ENCODE data around the gene SLC9B2.
A peak's percentile ranks its signal among the peaks of the same experiment; 100 is the strongest.

SLC9B2 gene

GRCh38 chr4:103076747-103077347, at the start of gene SLC9B2:
Gene SLC9B2, minus strand, starts transcription at chr4:103076761. Its CDS starts 9,211 bp downstream, at chr4:103067550.
- DNase-seq, result no peak

DNA sequence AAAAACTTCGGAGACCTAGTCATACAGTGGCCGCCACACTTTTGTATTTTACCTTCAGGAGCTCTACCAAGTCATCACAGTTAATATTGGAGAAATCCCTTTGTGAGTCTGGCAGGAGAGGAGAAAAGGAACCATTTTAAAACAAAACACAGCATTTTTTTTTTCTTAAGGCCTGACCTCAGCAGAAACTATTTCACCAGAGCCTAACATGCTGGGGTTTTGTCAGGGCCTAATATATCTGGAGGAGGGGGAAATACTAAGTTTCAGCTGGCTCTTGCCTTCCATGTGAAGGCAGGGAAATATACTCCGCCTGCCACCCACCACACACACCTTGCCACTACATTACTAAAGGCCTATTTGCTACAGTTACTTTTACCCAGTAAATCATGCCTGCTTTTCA, 49.6 kb upstream of the SLC9B2 start:
- no peak for DNase-seq

- no peak for DNase-seq
Measured at GRCh38 chr4:103123114-103123513, 46.6 kb upstream of the SLC9B2 start.

GRCh38 chr4:103118166-103118565, 41.6 kb upstream of the SLC9B2 start:
- no peak for DNase-seq

DNA sequence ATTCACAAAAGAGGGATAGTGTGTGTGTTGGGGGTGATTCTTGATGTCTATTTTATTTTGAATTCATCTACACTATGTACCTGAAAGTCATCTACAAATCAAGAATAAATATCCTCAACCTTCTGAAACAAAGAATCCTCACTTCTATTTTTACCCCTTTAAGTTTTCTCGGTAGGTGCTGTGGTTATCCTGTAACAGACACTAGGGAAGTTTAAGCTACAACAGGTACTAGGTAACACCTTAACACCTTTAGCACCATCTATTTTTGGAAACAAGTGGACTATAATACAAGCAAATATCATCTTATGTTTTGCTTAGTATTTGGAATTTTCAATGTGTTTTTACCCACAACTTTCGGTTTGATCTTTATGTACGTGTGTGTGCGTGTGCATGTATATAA, 35.0 kb upstream of the SLC9B2 start:
- no peak for DNase-seq

DNA sequence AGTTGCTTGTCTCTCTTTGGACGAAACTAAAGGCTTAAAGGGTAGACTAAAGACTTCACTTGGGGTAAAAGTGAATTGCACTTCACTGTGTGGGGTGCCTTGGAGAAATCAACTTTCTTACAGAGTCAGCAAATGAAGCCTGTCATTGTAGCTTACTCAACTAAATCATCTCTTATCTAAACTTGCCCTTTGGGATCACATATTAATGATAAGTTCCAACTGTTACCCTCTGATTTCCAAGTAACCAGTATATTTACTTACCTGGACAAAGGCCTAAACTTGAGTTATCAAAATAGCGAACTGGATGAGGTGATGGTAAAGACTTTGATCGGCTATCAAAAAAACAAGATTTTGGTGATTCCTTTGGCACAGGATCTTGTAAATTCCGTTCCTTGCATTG, 32.0 kb upstream of the SLC9B2 start:
- no peak for DNase-seq

DNA sequence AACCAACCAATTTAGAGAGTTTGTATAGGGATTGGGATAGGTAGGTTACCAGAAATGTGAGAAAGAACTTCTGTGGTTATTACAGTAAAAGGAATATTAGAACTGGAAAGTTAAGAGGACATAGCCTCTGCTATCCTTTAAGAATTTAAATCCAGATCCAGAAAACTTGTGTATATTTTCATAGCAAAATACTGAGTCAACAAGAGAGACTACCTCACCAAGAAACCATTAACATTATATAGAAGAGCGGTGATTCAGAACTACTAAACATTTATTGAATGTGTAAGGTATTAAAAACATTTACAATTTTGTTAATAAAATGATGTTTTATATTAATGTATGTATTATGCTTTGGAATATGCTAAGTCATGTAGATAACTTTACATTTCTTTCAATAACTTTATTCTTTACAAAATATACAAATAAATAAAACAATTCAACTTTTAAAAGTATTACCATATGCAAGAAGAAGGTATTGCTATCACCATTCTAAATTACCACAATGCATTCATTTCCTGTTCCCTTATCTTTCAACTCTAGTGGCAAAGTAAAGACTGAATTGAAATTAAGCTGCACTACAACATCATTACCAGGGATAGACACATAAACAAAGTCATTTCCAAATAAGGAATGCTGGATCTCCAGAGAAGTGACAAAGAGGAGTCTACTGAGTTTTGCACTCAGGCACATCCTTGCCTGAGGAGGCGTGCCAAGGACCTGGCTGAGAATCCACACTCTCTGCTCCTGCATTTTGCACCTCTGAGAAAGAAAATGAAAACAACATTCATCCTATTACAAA, 29.2 kb upstream of the SLC9B2 start:
- no peak for DNase-seq

GRCh38 chr4:103104886-103105285, 28.3 kb upstream of the SLC9B2 start:
- DNase-seq, result no peak

DNA sequence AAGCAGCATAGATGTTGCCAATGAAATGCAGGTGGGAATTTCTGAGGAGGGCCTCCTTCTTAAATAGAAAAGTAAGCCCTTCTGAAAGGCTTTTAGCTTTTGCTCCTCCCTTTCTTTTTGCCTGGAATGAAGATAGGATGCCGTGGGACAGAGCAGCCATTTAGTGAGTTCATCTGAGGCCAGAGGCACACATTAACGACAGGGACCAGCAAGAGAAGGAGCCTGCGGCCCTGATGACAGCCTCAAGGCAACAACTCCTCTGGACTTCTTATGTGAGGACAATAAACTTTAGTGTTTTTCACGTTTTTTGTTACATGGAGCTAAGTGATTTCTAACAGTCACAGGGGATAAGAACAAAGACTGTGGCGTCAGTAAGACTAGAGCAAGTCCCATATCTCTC, 24.1 kb upstream of the SLC9B2 start:
- no peak for DNase-seq

- no peak for DNase-seq
Measured at GRCh38 chr4:103099691-103100392, 23.3 kb upstream of the SLC9B2 start, which contains the start of gene BDH2. Gene BDH2, minus strand, starts transcription at chr4:103099834. Its CDS starts 3,580 bp downstream, at chr4:103096254.

GRCh38 chr4:103098756-103099440, 22.3 kb upstream of the SLC9B2 start:
- DNase-seq, result no peak

DNA sequence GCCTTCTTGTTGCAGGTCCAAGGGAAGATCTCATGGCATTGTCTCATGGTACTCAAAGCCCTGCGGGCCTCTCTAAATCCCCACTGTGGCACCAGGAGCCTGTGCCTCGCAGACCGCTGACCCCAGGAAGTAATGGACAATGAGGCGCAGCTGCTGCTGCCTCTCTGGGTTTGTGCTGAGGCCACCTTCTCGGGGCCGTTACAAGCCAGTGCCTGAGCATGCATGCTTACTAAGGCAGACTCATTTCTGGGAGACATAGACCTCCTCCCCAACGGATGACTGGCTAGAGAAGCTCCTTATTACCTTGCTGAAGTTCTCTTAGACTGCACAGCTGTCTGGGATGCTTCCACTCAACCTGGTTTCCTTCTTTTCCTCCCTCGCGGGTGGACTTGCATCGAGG, 21.8 kb upstream of the SLC9B2 start:
- DNase-seq, result no peak

DNA sequence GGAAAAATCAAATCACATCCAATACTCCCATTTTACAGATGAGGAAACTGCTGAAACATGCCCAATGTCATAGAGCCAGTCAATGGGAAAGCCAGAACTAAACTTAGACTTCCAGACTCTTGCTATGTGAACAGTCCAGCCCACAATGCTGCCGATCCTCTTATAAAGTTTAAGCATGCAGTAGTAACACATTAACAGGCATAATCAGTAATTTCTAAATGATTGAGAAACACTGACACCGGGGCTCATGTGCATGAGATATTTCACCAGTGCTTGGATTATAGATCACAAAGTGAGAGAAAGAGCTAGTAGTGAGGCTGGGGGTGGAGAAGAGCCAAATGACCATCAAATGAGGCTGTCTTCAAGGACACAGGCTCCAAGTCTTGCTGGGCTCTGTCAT, 20.6 kb upstream of the SLC9B2 start:
- no peak for DNase-seq

- no peak for DNase-seq
Measured at GRCh38 chr4:103095080-103095479, 18.5 kb upstream of the SLC9B2 start.

DNA sequence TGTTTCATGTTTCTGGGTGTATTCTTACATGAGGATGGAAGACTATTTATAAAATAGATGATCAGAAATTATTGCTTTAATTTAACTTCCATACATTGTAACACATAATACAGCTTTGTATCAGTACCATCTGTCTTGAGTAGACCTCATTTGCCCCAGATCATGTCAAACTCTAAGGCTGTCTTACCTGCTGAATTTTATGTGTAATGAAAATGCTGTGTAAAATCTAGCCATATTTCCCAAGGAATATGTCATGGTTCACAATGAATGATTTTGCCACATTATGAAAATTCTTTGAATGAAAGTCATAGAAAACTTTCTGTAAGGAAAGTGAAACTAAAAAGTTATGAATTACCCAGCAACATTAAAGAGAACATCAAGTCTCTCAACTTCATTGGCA, 15.7 kb upstream of the SLC9B2 start:
- no peak for DNase-seq

DNA sequence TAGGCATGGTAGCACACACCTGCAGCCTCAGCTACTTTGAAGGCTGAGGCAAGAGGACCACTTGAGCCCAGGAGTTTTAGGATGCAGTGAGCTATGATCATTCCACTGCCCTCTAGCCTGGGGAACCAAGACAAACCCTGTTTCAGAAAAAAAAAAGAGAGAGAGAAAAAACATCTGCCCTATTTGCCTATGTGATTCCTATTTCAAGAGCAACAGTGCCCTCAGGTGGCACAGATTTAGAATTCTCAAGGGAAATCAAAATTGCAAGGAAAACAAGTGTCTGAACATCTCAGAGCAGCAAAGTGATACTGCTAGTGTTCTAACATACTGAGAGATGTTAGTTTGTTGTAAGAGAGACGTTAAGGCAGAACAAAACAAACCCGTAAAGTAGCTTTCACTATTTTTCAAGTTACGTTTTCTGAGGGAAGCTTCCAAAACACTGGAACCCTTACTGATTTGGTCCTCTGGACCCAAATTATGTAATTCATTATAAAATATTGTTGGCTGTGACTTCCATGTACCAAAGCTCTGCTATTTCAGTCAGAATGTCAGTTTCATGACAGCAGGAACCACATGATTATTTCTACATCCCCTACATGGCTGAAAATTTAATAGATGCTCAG, 15.2 kb upstream of the SLC9B2 start:
- DNase-seq, result no peak

DNA sequence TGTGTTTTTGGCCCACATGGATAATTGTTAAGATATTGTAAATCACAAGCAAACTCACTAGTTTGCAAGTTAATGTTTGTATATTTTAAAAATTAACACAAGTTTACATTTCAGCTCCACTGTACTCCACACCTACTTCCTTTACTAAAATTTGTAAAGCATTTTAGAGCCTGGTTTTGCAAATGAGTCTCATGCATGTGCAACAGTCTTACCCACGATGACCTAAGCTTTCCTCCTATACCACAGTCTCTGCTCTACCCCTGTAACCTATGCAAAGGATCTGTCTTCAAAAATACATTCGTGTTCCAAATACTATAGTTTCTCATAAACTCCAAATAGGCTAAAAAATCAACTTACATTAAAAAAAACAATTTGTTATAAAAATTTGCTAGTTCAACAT, 12.9 kb upstream of the SLC9B2 start:
- DNase-seq, result no peak

DNA sequence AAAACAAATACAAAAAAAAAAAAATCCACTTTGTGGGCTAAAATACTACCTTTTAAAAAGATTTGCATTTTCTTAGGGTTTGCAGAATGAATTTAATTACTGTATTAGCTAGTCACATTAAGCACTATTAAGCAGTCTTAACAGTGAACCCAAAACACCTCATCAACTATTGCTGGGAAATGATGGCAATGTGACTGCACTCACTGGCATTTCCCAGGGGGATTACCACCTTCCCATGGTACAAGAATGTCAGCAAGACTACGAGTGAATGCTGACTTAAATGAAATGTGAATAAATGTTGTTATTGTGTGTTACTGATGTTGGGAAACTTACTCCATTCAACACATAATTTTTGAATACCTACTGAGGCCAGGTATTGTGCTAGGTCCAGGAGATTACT, 10.0 kb upstream of the SLC9B2 start:
- DNase-seq, result no peak

- DNase-seq, result no peak
Measured at GRCh38 chr4:103085555-103086196, 9.1 kb upstream of the SLC9B2 start.

GRCh38 chr4:103079621-103080020, 3.1 kb upstream of the SLC9B2 start:
- no peak for DNase-seq

DNA sequence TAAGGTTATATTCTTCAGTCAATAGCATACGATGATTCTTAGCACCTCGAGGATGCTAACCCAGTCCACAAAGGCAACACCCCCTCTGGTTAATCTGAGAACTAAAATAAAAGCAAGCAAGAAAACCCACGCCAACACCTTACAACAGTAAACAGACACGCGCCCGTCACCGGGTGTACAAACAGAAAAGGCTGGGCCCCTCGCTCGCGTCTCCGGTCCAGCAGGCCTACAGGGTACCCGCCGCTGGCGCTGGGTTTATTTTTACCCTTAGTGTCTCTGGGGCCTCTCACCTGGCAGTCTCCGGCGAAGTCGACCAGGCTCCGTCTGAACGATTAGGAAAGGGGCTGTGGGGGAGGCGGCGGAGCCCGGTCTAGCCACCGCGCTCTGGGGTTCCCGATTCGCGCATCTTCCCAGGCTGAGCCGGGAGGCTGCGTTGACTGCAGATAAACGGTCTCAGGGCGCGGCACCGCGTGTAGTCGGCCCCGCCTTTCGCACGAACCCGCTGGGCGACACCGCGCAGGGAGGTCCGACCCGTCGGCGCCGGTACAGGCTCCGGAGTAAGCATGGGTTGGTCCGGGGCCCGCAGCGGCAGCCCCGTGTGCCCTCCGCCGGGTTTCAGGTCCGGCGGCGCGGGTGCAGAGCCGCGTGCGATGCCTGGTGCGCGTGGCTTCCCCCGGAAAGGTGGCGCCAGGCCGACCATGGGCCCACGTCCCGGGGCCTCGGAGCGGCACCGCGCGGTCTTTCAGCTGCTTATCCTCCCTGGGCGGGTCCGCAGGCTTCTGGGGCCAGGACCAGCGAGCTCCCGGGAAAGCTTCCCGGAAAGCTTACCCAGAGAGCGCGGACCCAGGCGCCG, 441 bp downstream of the SLC9B2 start:
- peak; percentile 45 for DNase-seq

Data from activated CD4-positive, alpha-beta T cell treated with anti-CD3 and anti-CD28 coated beads for 1 hour (primary cell).